IMR-90 (cell line): ENCODE measurements around the gene MTERF2. TPM values are rescaled to one million over a fixed set of nuclear protein-coding genes. Genes with fewer than 3 reads are reported as not detected.

Experiments
- ATAC-seq: fragments of 200-7000 bp; cut with Tn5 transposase; 2 replicates; pipeline ENCODE4 v1.9.1; 2020; ENCODE audit warnings: low read depth, mild to moderate bottlenecking, moderate library complexity
- BruUV-seq: library from RNA; stranded (reverse); fragments of 400-500 nt; replicated peaks from 2 replicates; lab custom pipeline; 2021; lab: Mats Ljungman, UMichigan
- CTCF ChIA-PET: fragments of 300-600 bp; formaldehyde crosslinking; extraction: SDS; loops from one replicate; lab custom pipeline; 2021; ENCODE audit warnings: antibody characterized with exemption; lab: Yijun Ruan, JAX
- POLR2A ChIA-PET: fragments of 300-600 bp; sonication (Branson Sonifier 250); formaldehyde crosslinking; loops from one replicate; lab custom pipeline; 2022; ENCODE audit warnings: antibody characterized with exemption; ENCODE audit not compliant: unreplicated experiment; lab: Charles Lee
- DNase-seq: peaks from one replicate; pipeline ENCODE4 v3.0.0; 2013
- H2AFZ ChIP-seq: replicated peaks from 2 replicates; pipeline ENCODE3; 2013; ENCODE audit warnings: low read length, mild to moderate bottlenecking; ENCODE audit not compliant: poor library complexity
- H2AK5ac ChIP-seq: 2 replicates; pipeline ENCODE4 v1.6.1; 2013; ENCODE audit warnings: low read depth, low read length, inconsistent platforms
- H2AK9ac ChIP-seq: replicated peaks from 2 replicates; pipeline ENCODE3; 2013; ENCODE audit warnings: mild to moderate bottlenecking, low read depth, low read length, moderate library complexity; ENCODE audit not compliant: poor library complexity
- H2BK120ac ChIP-seq: 2 replicates; pipeline ENCODE4 v1.6.1; 2013; ENCODE audit warnings: low read depth, low read length, inconsistent platforms
- H2BK15ac ChIP-seq: 3 replicates; pipeline ENCODE4 v1.6.1; 2013; ENCODE audit warnings: low read depth, low read length, inconsistent platforms
- H2BK20ac ChIP-seq: 2 replicates; pipeline ENCODE4 v1.6.1; 2013; ENCODE audit warnings: low read depth, mild to moderate bottlenecking, inconsistent platforms, low read length, moderate library complexity
- H2BK5ac ChIP-seq: 2 replicates; pipeline ENCODE4 v1.6.1; 2013; ENCODE audit warnings: mild to moderate bottlenecking, low read depth, low read length, inconsistent platforms; ENCODE audit not compliant: poor library complexity, severe bottlenecking
- H3K14ac ChIP-seq: replicated peaks from 2 replicates; pipeline ENCODE4 v1.6.1; 2013; ENCODE audit warnings: low read depth, low read length, inconsistent platforms
- H3K18ac ChIP-seq: 2 replicates; pipeline ENCODE4 v1.6.1; 2013; ENCODE audit warnings: low read depth, low read length, control low read depth
- H3K23ac ChIP-seq: 2 replicates; pipeline ENCODE4 v1.6.1; 2013; ENCODE audit warnings: low read depth, low read length, inconsistent platforms
- H3K27ac ChIP-seq: 2 replicates; pipeline ENCODE4 v1.5.1; 2013; ENCODE audit warnings: mild to moderate bottlenecking, control low read depth, low read length; ENCODE audit not compliant: insufficient read depth
- H3K27me3 ChIP-seq: 2 replicates; pipeline ENCODE4 v1.6.1; 2013; ENCODE audit warnings: low read length; ENCODE audit not compliant: control insufficient read depth, insufficient read depth
- H3K36me3 ChIP-seq: 2 replicates; pipeline ENCODE4 v1.6.1; 2013; ENCODE audit warnings: low read length, mixed read lengths; ENCODE audit not compliant: control insufficient read depth, insufficient read depth
- H3K4ac ChIP-seq: 2 replicates; pipeline ENCODE4 v1.6.1; 2013; ENCODE audit warnings: low read depth, low read length, inconsistent platforms
- H3K4me1 ChIP-seq: 2 replicates; pipeline ENCODE4 v1.6.1; 2013; ENCODE audit warnings: low read length, mixed read lengths; ENCODE audit not compliant: control insufficient read depth, insufficient read depth
- H3K4me2 ChIP-seq: 2 replicates; pipeline ENCODE4 v1.6.1; 2013; ENCODE audit warnings: low read depth, mild to moderate bottlenecking, control low read depth, low read length, moderate library complexity
- H3K4me3 ChIP-seq: 2 replicates; pipeline ENCODE4 v1.5.1; 2013; ENCODE audit warnings: low read depth, mild to moderate bottlenecking, control low read depth, low read length, moderate library complexity; ENCODE audit not compliant: insufficient read depth
- H3K56ac ChIP-seq: 2 replicates; pipeline ENCODE4 v1.6.1; 2013; ENCODE audit warnings: low read length, inconsistent platforms; ENCODE audit not compliant: insufficient read depth; ENCODE audit errors: extremely low read depth
- H3K79me1 ChIP-seq, 2 experiments: 2 replicates each; pipeline ENCODE4 v1.6.1; 2013; ENCODE audit warnings: low read length in 2 of 2, inconsistent platforms in 1 of 2, low read depth in 1 of 2
- H3K9ac ChIP-seq: 2 replicates; pipeline ENCODE4 v1.6.1; 2013; ENCODE audit warnings: low read depth, low read length, control low read depth
- H3K9me1 ChIP-seq: 2 replicates; pipeline ENCODE4 v1.6.1; 2013; ENCODE audit warnings: low read length, inconsistent platforms; ENCODE audit not compliant: insufficient read depth
- H3K9me3 ChIP-seq: 2 replicates; pipeline ENCODE4 v1.6.1; 2013; ENCODE audit warnings: low read length; ENCODE audit not compliant: control insufficient read depth, insufficient read depth
- H4K20me1 ChIP-seq: 2 replicates; pipeline ENCODE4 v1.6.1; 2013; ENCODE audit warnings: low read length, inconsistent platforms; ENCODE audit not compliant: insufficient read depth
- H4K5ac ChIP-seq: 2 replicates; pipeline ENCODE4 v1.6.1; 2013; ENCODE audit warnings: mild to moderate bottlenecking, low read depth, low read length, control low read depth
- H4K8ac ChIP-seq, 2 experiments: 2 replicates each; pipeline ENCODE4 v1.6.1; 2013; ENCODE audit warnings: low read depth in 2 of 2, low read length in 2 of 2, control low read depth in 1 of 2, inconsistent platforms in 1 of 2
- H4K91ac ChIP-seq: 2 replicates; pipeline ENCODE4 v1.6.1; 2013; ENCODE audit warnings: low read depth, low read length, inconsistent platforms; ENCODE audit not compliant: insufficient read depth
- BHLHE40 ChIP-seq: fragments of 150-350 bp; IDR thresholded peaks from 2 replicates; pipeline ENCODE4 v1.6.1; 2016; ENCODE audit warnings: mild to moderate bottlenecking, low read depth, low read length
- CEBPB ChIP-seq: IDR thresholded peaks from 2 replicates; pipeline ENCODE4 v1.6.1; 2012; ENCODE audit warnings: low read depth, low read length, improper control_type of control experiment
- CHD1 ChIP-seq: IDR thresholded peaks from 2 replicates; pipeline ENCODE4 v1.6.1; 2012; ENCODE audit warnings: low read depth, low read length, improper control_type of control experiment
- FOS ChIP-seq: fragments of 150-350 bp; IDR thresholded peaks from 2 replicates; pipeline ENCODE4 v1.6.1; 2016; ENCODE audit warnings: low read depth, low read length
- MAFK ChIP-seq: IDR thresholded peaks from 2 replicates; pipeline ENCODE4 v1.6.1; 2012; ENCODE audit warnings: low read depth, low read length, improper control_type of control experiment
- MAZ ChIP-seq: IDR thresholded peaks from 2 replicates; pipeline ENCODE4 v1.6.1; 2012; ENCODE audit warnings: low read depth, mild to moderate bottlenecking, low read length, improper control_type of control experiment, moderate library complexity, borderline replicate concordance
- MXI1 ChIP-seq: IDR thresholded peaks from 2 replicates; pipeline ENCODE4 v1.6.1; 2012; ENCODE audit warnings: low read depth, mild to moderate bottlenecking, low read length, moderate library complexity, borderline replicate concordance
- NFE2L2 ChIP-seq: fragments of 150-350 bp; IDR thresholded peaks from 2 replicates; pipeline ENCODE4 v1.6.1; 2016; ENCODE audit warnings: low read depth, mild to moderate bottlenecking, low read length
- RAD21 ChIP-seq: IDR thresholded peaks from 2 replicates; pipeline ENCODE4 v1.6.1; 2012; ENCODE audit warnings: low read length, improper control_type of control experiment
- RCOR1 ChIP-seq: IDR thresholded peaks from 2 replicates; pipeline ENCODE4 v1.6.1; 2012; ENCODE audit warnings: mild to moderate bottlenecking, low read length, improper control_type of control experiment; ENCODE audit not compliant: insufficient replicate concordance
- RFX5 ChIP-seq: IDR thresholded peaks from 2 replicates; pipeline ENCODE4 v1.8.0; 2012; ENCODE audit warnings: low read depth, mild to moderate bottlenecking, low read length, moderate library complexity
- SMC3 ChIP-seq: fragments of 150-350 bp; IDR thresholded peaks from 2 replicates; pipeline ENCODE4 v1.6.1; 2016; ENCODE audit warnings: low read depth, mild to moderate bottlenecking, antibody characterized with exemption, low read length, moderate library complexity
- WGBS, 2 experiments: methylation state at CpG; one replicate each; pipeline versions ENCODE4 v1.1.5 to v1.1.7; 2013; ENCODE audit warnings: missing lambda C conversion rate in 2 of 2; ENCODE audit not compliant: insufficient read length in 1 of 2; ENCODE audit errors: extremely low coverage in 2 of 2; 5-methylcytosine and 5-hydroxymethylcytosine counted together
- dilution Hi-C: fragments of 300-500 bp; cut with HindIII; formaldehyde crosslinking; loops from one replicate; pipeline ENCODE4 v1.14.3; 2018; ENCODE audit warnings: low sequenced_read_pairs; ENCODE audit not compliant: unreplicated experiment
- in situ Hi-C: fragments of 300-500 bp; cut with MboI; formaldehyde crosslinking; loops from 3 replicates; pipeline ENCODE4 v1.14.3; 2019; ENCODE audit warnings: low sequenced_read_pairs, inconsistent platforms, mixed read lengths
- intact Hi-C: fragments of 100-400 bp; cut with micrococcal nuclease; formaldehyde crosslinking; loops from 2 replicates; pipeline ENCODE4 v1.10.0; 2022
- polyA plus RNA-seq, 3 experiments: library from polyadenylated mRNA; depleted of rRNA; stranded (reverse); fragments of >200 nt; gene quantifications; 2 replicates each; pipeline ENCODE4 v1.2.3, GENCODE V29; 2012; ENCODE audit warnings: low replicate concordance in 1 of 3
- total RNA-seq: library from RNA; depleted of rRNA; stranded (reverse); fragments of >200 nt; gene quantifications from 2 replicates; pipeline ENCODE4 v1.2.3, GENCODE V29; 2012
- TF ChIP-seq, protein P1 (sequence below): conservative IDR thresholded peaks from 2 replicates; pipeline ENCODE4 v1.5.1; 2012; ENCODE audit warnings: mild to moderate bottlenecking, low read depth, low read length, improper control_type of control experiment
- TF ChIP-seq, protein P2 (sequence below): fragments of 150-350 bp; IDR thresholded peaks from 2 replicates; pipeline ENCODE4 v1.6.1; 2017; ENCODE audit warnings: mild to moderate bottlenecking, antibody characterized with exemption, low read length, low read depth
- TF ChIP-seq, protein P3 (sequence below): fragments of 150-350 bp; IDR thresholded peaks from 2 replicates; pipeline ENCODE4 v1.6.1; 2016; ENCODE audit warnings: low read depth, mild to moderate bottlenecking, low read length, moderate library complexity, borderline replicate concordance

MTERF2 gene
- total and polyA plus RNA-seq, 2 of the 4 experiments (the other 2 are of a cell fraction): 3.0 to 3.8 TPM

DNA sequence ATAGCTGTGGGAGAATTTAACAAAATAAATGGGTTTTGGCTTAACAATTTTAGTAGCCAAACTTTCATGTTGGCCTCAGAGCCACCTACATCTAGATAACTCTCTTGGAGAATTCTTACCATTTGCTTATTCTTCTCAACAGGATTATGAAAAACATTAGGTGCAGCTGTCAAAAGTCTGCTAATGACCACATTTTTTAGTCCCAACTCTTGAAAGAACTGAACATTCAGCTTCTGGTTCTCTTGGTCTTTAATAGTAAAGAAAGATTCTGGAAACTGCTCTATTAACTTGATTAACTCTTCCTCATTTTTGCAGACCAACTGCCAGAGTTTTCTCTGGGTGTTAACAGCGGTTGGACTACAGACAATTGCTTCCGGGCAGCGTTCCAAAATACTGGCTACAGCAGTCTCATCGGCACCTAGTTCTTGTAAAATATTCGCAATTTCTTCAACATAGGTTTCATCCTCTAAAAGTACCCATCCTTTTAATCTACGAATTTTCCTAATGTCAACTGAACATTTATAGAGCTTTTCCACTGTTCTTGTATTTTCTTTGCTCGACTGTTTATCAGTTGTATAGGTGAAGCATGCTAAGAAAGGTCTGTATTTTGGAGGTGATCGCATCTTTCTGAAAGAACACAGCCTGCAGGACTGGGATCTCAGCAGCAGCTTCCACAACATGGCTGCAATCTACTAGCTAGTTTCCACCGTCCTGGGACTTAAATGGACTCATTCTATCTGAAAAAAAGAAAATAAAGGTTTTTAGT, 8.7 kb downstream of the MTERF2 start:
- DNase-seq (no peak), ATAC-seq (no peak)
- H3K14ac ChIP-seq: no peak overlapping the region
- in situ Hi-C loops: no loop called here
- POLR2A ChIA-PET: no interaction called here
- H3K27ac ChIP-seq: no peak overlapping the region
- no TSS peak for BruUV-seq
- WGBS, 2 experiments: 33% methylated on average over 1 of the region's 9 CpGs; no CpG with 5 or more reads in 1 of the 2 experiments
- no peaks in the 10 kb centered on the region for H3K9me3 ChIP-seq
- H2BK5ac ChIP-seq: no peak overlapping the region
- H3K27me3 ChIP-seq: no peaks in the 10 kb centered on the region
- H3K4me3 ChIP-seq: no peak overlapping the region
- H2BK15ac ChIP-seq: no peak overlapping the region
- H2AK5ac ChIP-seq: no peak overlapping the region
- no peak overlapping the region for H4K91ac ChIP-seq
- no peak overlapping the region for H2AK9ac ChIP-seq
- H2BK120ac ChIP-seq: no peak overlapping the region
- H3K79me1 ChIP-seq: peaks cover 3 to 37% of the 10 kb centered on the region in 2 experiments; a peak in 3 of 4 replicates
- no peak overlapping the region for H3K23ac ChIP-seq
- dilution Hi-C loops: no loop called here
- H3K9ac ChIP-seq: no peak overlapping the region
- no peak overlapping the region for H4K8ac ChIP-seq
- H3K4ac ChIP-seq: no peak overlapping the region
- H3K9me1 ChIP-seq: peaks cover 14% of the 10 kb centered on the region
- CTCF ChIA-PET: interaction anchor here (0.6 kb wide), 1 partner anchor 9 kb away, joined by 5 read pairs; no protein-coding TSS in a partner anchor
- H3K18ac ChIP-seq: no peak overlapping the region
- H3K56ac ChIP-seq: no peak overlapping the region
- no peak overlapping the region for H2BK20ac ChIP-seq
- H3K4me2 ChIP-seq: no peak overlapping the region
- no peak overlapping the region for H4K5ac ChIP-seq
- H4K20me1 ChIP-seq: peaks cover 36% of the 10 kb centered on the region
- intact Hi-C loops: no loop called here
- H2AFZ ChIP-seq: no peak overlapping the region
- peaks cover 4% of the 10 kb centered on the region for H3K4me1 ChIP-seq
- H3K36me3 ChIP-seq: peaks cover 5% of the 10 kb centered on the region; the same call in 1 of the 2 replicates
- no peak for TF ChIP-seq RAD21
- no peak for TF ChIP-seq CHD1
- TF ChIP-seq MAFK: no peak
- TF ChIP-seq, protein P1, sequence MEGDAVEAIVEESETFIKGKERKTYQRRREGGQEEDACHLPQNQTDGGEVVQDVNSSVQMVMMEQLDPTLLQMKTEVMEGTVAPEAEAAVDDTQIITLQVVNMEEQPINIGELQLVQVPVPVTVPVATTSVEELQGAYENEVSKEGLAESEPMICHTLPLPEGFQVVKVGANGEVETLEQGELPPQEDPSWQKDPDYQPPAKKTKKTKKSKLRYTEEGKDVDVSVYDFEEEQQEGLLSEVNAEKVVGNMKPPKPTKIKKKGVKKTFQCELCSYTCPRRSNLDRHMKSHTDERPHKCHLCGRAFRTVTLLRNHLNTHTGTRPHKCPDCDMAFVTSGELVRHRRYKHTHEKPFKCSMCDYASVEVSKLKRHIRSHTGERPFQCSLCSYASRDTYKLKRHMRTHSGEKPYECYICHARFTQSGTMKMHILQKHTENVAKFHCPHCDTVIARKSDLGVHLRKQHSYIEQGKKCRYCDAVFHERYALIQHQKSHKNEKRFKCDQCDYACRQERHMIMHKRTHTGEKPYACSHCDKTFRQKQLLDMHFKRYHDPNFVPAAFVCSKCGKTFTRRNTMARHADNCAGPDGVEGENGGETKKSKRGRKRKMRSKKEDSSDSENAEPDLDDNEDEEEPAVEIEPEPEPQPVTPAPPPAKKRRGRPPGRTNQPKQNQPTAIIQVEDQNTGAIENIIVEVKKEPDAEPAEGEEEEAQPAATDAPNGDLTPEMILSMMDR: no peak
- no peak for TF ChIP-seq FOS
- no peak for TF ChIP-seq RFX5
- no peak for TF ChIP-seq BHLHE40
- no peak for TF ChIP-seq MAZ
- TF ChIP-seq CEBPB: no peak
- no peak for TF ChIP-seq RCOR1
- TF ChIP-seq, protein P2, sequence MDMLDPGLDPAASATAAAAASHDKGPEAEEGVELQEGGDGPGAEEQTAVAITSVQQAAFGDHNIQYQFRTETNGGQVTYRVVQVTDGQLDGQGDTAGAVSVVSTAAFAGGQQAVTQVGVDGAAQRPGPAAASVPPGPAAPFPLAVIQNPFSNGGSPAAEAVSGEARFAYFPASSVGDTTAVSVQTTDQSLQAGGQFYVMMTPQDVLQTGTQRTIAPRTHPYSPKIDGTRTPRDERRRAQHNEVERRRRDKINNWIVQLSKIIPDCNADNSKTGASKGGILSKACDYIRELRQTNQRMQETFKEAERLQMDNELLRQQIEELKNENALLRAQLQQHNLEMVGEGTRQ: no peak
- TF ChIP-seq, protein P3, sequence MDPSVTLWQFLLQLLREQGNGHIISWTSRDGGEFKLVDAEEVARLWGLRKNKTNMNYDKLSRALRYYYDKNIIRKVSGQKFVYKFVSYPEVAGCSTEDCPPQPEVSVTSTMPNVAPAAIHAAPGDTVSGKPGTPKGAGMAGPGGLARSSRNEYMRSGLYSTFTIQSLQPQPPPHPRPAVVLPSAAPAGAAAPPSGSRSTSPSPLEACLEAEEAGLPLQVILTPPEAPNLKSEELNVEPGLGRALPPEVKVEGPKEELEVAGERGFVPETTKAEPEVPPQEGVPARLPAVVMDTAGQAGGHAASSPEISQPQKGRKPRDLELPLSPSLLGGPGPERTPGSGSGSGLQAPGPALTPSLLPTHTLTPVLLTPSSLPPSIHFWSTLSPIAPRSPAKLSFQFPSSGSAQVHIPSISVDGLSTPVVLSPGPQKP: no peak
- TF ChIP-seq MXI1: no peak
- no peak for TF ChIP-seq SMC3
- no peak for TF ChIP-seq NFE2L2
